HEK293 (cell line): Measurements from ENCODE around the gene OR2H1.

ENCODE experiments used
- CTCF ChIA-PET: fragments of 350-600 bp; formaldehyde crosslinking; extraction: SDS; loops from one replicate; lab custom pipeline; 2021; ENCODE audit warnings: antibody characterized with exemption; lab: Yijun Ruan, JAX
- POLR2A ChIA-PET: fragments of 300-600 bp; formaldehyde crosslinking; extraction: SDS; loops from one replicate; lab custom pipeline; 2020; ENCODE audit warnings: antibody characterized with exemption, inconsistent platforms; lab: Yijun Ruan, JAX
- H3K27ac ChIP-seq: fragments of 200-500 bp; sonication (Bioruptor generic); 2 replicates; pipeline ENCODE4 v1.5.1; 2014; ENCODE audit warnings: low read depth, low read length, control low read depth, inconsistent platforms; ENCODE audit errors: extremely low read depth
- H3K36me3 ChIP-seq, 2 experiments: fragments of 200-500 bp in 1 of 2; sonication (Bioruptor generic) in 1 of 2; 1 replicate in 1 of 2; 2 replicates in 1 of 2; pipeline ENCODE4 v1.5.1; 2014 to 2017; ENCODE audit warnings: inconsistent platforms in 2 of 2, low read length in 2 of 2; ENCODE audit not compliant: control insufficient read depth in 2 of 2, insufficient read depth in 1 of 2
- H3K4me1 ChIP-seq: fragments of 200-500 bp; sonication (Bioruptor generic); 2 replicates; pipeline ENCODE4 v1.5.1; 2014; ENCODE audit warnings: mild to moderate bottlenecking, low read length, inconsistent platforms; ENCODE audit not compliant: control insufficient read depth, insufficient read depth
- H3K4me3 ChIP-seq: 2 replicates; pipeline ENCODE4 v1.5.1; 2011; ENCODE audit warnings: low read depth, mild to moderate bottlenecking, control low read depth, low read length, moderate library complexity
- H3K9me3 ChIP-seq: fragments of 200-500 bp; sonication (Bioruptor generic); 2 replicates; pipeline ENCODE4 v1.5.1; 2014; ENCODE audit warnings: low read depth, low read length, inconsistent platforms; ENCODE audit not compliant: control insufficient read depth, insufficient read depth
- BCL11A ChIP-seq: fragments of 450-650 bp; formaldehyde crosslinking; IDR thresholded peaks from 2 replicates; pipeline ENCODE4 v1.5.1; 2016; ENCODE audit warnings: low read depth, missing biosample characterization, missing genetic modification characterization
- KLF8 ChIP-seq: fragments of 450-650 bp; formaldehyde crosslinking; IDR thresholded peaks from 2 replicates; pipeline ENCODE4 v1.5.1; 2016; ENCODE audit warnings: missing biosample characterization, missing genetic modification characterization
- KLF9 ChIP-seq: fragments of 450-650 bp; formaldehyde crosslinking; IDR thresholded peaks from 2 replicates; pipeline ENCODE4 v1.5.1; 2016; ENCODE audit warnings: missing biosample characterization, missing genetic modification characterization, low read depth
- PRDM1 ChIP-seq: fragments of 450-650 bp; formaldehyde crosslinking; IDR thresholded peaks from 2 replicates; pipeline ENCODE4; 2016; ENCODE audit warnings: missing biosample characterization, missing genetic modification characterization
- SALL2 ChIP-seq: fragments of 450-650 bp; formaldehyde crosslinking; IDR thresholded peaks from 2 replicates; pipeline ENCODE4 v1.5.0; 2017; ENCODE audit warnings: missing biosample characterization, mild to moderate bottlenecking, missing genetic modification characterization, borderline replicate concordance
- ZBTB21 ChIP-seq: fragments of 450-650 bp; formaldehyde crosslinking; IDR thresholded peaks from 2 replicates; pipeline ENCODE4 v1.5.1; 2017; ENCODE audit warnings: missing biosample characterization, missing genetic modification characterization
- ZBTB26 ChIP-seq: fragments of 450-650 bp; formaldehyde crosslinking; optimal IDR thresholded peaks from 2 replicates; pipeline ENCODE3; 2016; ENCODE audit warnings: missing biosample characterization, mild to moderate bottlenecking, missing genetic modification characterization
- ZBTB44 ChIP-seq: fragments of 450-650 bp; IDR thresholded peaks from 2 replicates; pipeline ENCODE4 v1.5.1; 2018; ENCODE audit warnings: missing biosample characterization, mild to moderate bottlenecking, missing genetic modification characterization
- ZBTB48 ChIP-seq: fragments of 450-650 bp; formaldehyde crosslinking; IDR thresholded peaks from 2 replicates; pipeline ENCODE4 v1.5.1; 2016; ENCODE audit warnings: missing biosample characterization, missing genetic modification characterization
- ZNF146 ChIP-seq: fragments of 450-650 bp; formaldehyde crosslinking; IDR thresholded peaks from 2 replicates; pipeline ENCODE4 v1.5.1; 2016; ENCODE audit warnings: missing biosample characterization, missing genetic modification characterization
- ZNF214 ChIP-seq: fragments of 450-650 bp; formaldehyde crosslinking; IDR thresholded peaks from 2 replicates; pipeline ENCODE4 v1.5.1; 2017; ENCODE audit warnings: missing biosample characterization, mild to moderate bottlenecking, missing genetic modification characterization, borderline replicate concordance
- ZNF292 ChIP-seq: fragments of 450-650 bp; formaldehyde crosslinking; IDR thresholded peaks from 2 replicates; pipeline ENCODE4 v1.5.1; 2016; ENCODE audit warnings: low read depth, missing biosample characterization, missing genetic modification characterization, borderline replicate concordance
- ZNF350 ChIP-seq: fragments of 450-650 bp; formaldehyde crosslinking; IDR thresholded peaks from 2 replicates; pipeline ENCODE4 v1.5.0; 2017; ENCODE audit warnings: missing biosample characterization, mild to moderate bottlenecking, missing genetic modification characterization
- ZNF354C ChIP-seq: fragments of 450-650 bp; formaldehyde crosslinking; IDR thresholded peaks from 2 replicates; pipeline ENCODE4 v1.5.1; 2016; ENCODE audit warnings: missing biosample characterization, missing genetic modification characterization, low read depth, borderline replicate concordance
- ZNF37A ChIP-seq: fragments of 450-650 bp; IDR thresholded peaks from 2 replicates; pipeline ENCODE4 v1.5.1; 2018; ENCODE audit warnings: missing biosample characterization, missing genetic modification characterization
- ZNF521 ChIP-seq: fragments of 450-650 bp; formaldehyde crosslinking; IDR thresholded peaks from 2 replicates; pipeline ENCODE4 v1.5.1; 2017; ENCODE audit warnings: missing biosample characterization, mild to moderate bottlenecking, missing genetic modification characterization
- ZNF529 ChIP-seq: fragments of 450-650 bp; formaldehyde crosslinking; IDR thresholded peaks from 2 replicates; pipeline ENCODE4 v1.5.1; 2017; ENCODE audit warnings: missing genetic modification characterization, missing biosample characterization; ENCODE audit not compliant: insufficient replicate concordance
- ZNF555 ChIP-seq: fragments of 450-650 bp; formaldehyde crosslinking; conservative IDR thresholded peaks from 2 replicates; pipeline ENCODE4 v1.5.1; 2017; ENCODE audit warnings: missing biosample characterization, mild to moderate bottlenecking, missing genetic modification characterization, inconsistent platforms
- ZNF664 ChIP-seq: fragments of 450-650 bp; formaldehyde crosslinking; IDR thresholded peaks from 2 replicates; pipeline ENCODE4 v1.5.1; 2016; ENCODE audit warnings: missing biosample characterization, missing genetic modification characterization
- ZSCAN5A ChIP-seq: fragments of 450-650 bp; formaldehyde crosslinking; IDR thresholded peaks from 2 replicates; pipeline ENCODE4 v1.5.1; 2016; ENCODE audit warnings: missing biosample characterization, missing genetic modification characterization

The OR2H1 gene

GRCh38 chr6:29488874-29489273 lies 31.9 kb downstream of the OR2H1 start:
- Histone ChIP-seq H3K4me3 (no peak overlapping the region), H3K36me3 (no peaks in the 10 kb centered on the region), H3K9me3 (no peaks in the 10 kb centered on the region), H3K4me1 (no peaks in the 10 kb centered on the region), H3K27ac (no peak overlapping the region)
- no peak for TF ChIP-seq KLF8 (tag by site-specific recombination)
- no peak for TF ChIP-seq ZBTB44 (tag by site-specific recombination)
- TF ChIP-seq ZBTB48 (tag by site-specific recombination): no peak
- no peak for TF ChIP-seq ZNF354C (tag by site-specific recombination)
- no peak for TF ChIP-seq ZNF664 (tag by site-specific recombination)
- no peak for TF ChIP-seq ZNF292
- no peak for TF ChIP-seq ZNF350 (tag by site-specific recombination)
- no peak for TF ChIP-seq PRDM1 (tag by site-specific recombination)
- TF ChIP-seq SALL2 (tag by site-specific recombination): no peak
- no peak for TF ChIP-seq KLF9 (tag by site-specific recombination)
- no peak for TF ChIP-seq ZNF555
- TF ChIP-seq ZBTB21 (tag by site-specific recombination): no peak
- ChIA-PET CTCF (interaction anchor here (0.6 to 0.7 kb wide), 2 partner anchors 222 to 530 kb away, joined by 4 read pairs; no protein-coding TSS in a partner anchor), POLR2A (no interaction called here)

GRCh38 chr6:29489286-29489685 lies 32.3 kb downstream of the OR2H1 start:
- Histone ChIP-seq H3K4me1 (no peaks in the 10 kb centered on the region), H3K36me3 (no peaks in the 10 kb centered on the region), H3K27ac (no peak overlapping the region), H3K9me3 (no peaks in the 10 kb centered on the region), H3K4me3 (no peak overlapping the region)
- POLR2A ChIA-PET: no interaction called here
- CTCF ChIA-PET: interaction anchor here (0.6 kb wide), 1 partner anchor 222 kb away, joined by 4 read pairs; no protein-coding TSS in a partner anchor
- no peak for TF ChIP-seq ZNF214 (tag by site-specific recombination)
- TF ChIP-seq ZNF350 (tag by site-specific recombination): no peak
- no peak for TF ChIP-seq ZNF146 (tag by site-specific recombination)
- no peak for TF ChIP-seq ZNF521 (tag by site-specific recombination)
- no peak for TF ChIP-seq BCL11A (tag by site-specific recombination)
- TF ChIP-seq ZBTB26 (tag by site-specific recombination): no peak

GRCh38 chr6:29490055-29490454 lies 33.1 kb downstream of the OR2H1 start:
- Histone ChIP-seq H3K4me1 (no peaks in the 10 kb centered on the region), H3K9me3 (no peaks in the 10 kb centered on the region), H3K4me3 (no peak overlapping the region), H3K27ac (no peak overlapping the region), H3K36me3 (no peaks in the 10 kb centered on the region)
- TF ChIP-seq ZNF529 (tag by site-specific recombination) (no peak), ZSCAN5A (tag by site-specific recombination) (no peak), ZNF37A (tag by site-specific recombination) (no peak), ZBTB48 (tag by site-specific recombination) (no peak), ZNF146 (tag by site-specific recombination) (no peak)
- ChIA-PET POLR2A (no interaction called here), CTCF (interaction anchor here (0.7 kb wide), 1 partner anchor 75 kb away, joined by 3 read pairs; no protein-coding TSS in a partner anchor)
